AG04450 (cell line): ENCODE measurements around the gene ABTB2. TPM values are rescaled to one million over a fixed set of nuclear protein-coding genes. Genes with fewer than 3 reads are reported as not detected.

Source experiments
- CTCF ChIA-PET: fragments of 300-600, 350-600 bp; formaldehyde crosslinking; extraction: SDS; loops from one replicate; lab custom pipeline; 2022; ENCODE audit warnings: antibody characterized with exemption, inconsistent platforms; lab: Charles Lee
- POLR2A ChIA-PET: fragments of 350-600 bp; formaldehyde crosslinking; extraction: SDS; loops from one replicate; lab custom pipeline; 2021; ENCODE audit warnings: antibody characterized with exemption, inconsistent platforms; lab: Yijun Ruan, JAX
- DNase-seq: peaks from one replicate; pipeline ENCODE4 v3.0.0-alpha.2; 2011; ENCODE audit warnings: low read depth, low spot score
- H3K27ac ChIP-seq: one replicate; pipeline ENCODE4 v1.5.1; 2012; ENCODE audit warnings: low read depth, low read length, control low read depth
- H3K27me3 ChIP-seq: one replicate; pipeline ENCODE4 v1.6.0; 2012; ENCODE audit warnings: low read length; ENCODE audit not compliant: control insufficient read depth, insufficient read depth
- H3K4me3 ChIP-seq: 2 replicates; pipeline ENCODE4 v1.5.1; 2011; ENCODE audit warnings: mild to moderate bottlenecking, low read depth, low read length, control low read depth
- H3K9me3 ChIP-seq: 2 replicates; pipeline ENCODE4 v1.5.1; 2012; ENCODE audit warnings: low read length; ENCODE audit not compliant: control insufficient read depth, insufficient read depth
- polyA plus RNA-seq: library from polyadenylated mRNA; depleted of rRNA; stranded (reverse); fragments of >200 nt; gene quantifications from 2 replicates; pipeline ENCODE4 v1.2.3, GENCODE V29; 2011
- TF ChIP-seq, protein P1 (sequence below): IDR thresholded peaks from 2 replicates; pipeline ENCODE4 v1.5.1; 2011; ENCODE audit warnings: low read depth, low read length, control low read depth, inconsistent platforms

Gene ABTB2
- polyA plus RNA-seq, 1 experiment: 0.43 TPM

DNA sequence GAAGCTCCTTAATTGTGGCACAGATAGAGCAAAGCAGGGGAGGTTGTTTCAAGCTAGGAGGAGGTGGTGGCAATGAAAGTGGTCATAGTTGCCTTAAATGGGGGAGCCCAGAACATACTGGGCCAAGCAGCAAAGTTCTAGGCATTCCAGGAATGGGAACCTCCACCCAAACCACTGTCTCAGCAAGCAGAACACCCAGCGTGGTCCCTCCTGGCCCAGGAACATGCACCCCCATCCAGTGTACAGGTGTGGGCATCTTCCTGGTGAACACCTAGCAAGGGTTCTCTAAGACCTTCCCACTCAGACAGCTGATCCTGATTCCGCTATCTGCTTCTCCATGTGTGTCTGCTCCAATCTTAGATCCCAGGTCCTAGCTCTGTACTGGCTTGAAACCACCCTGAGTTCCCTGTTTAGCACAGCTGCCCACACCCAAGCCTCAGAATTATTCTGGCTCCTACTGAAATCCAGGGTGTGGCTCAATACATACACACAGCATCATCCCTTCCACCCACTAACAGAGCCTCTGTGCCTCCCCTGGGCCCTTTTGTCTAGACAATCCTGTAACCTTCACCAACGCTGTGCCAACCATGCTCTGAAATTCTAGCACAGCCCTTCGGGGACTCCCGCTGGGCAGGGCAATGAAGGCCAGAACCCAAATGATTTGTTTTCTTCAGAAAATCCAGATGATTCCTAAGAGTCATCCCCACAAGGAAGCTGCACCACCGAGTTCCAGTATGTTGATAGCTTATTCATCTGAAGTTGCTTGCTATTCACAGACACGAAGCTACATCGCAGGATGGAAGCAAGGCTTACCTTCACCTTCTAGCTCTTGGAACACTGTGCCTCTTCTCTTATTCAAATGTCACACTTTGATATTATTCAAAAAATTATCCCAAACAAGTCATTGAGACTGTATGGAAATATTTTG, 76.6 kb downstream of the ABTB2 start:
- CTCF ChIA-PET: no interaction called here
- no peak overlapping the region for H3K27ac ChIP-seq
- POLR2A ChIA-PET: interaction anchor here (0.5 kb wide), 1 partner anchor 25 kb away, joined by 3 read pairs; no protein-coding TSS in a partner anchor
- no peak for DNase-seq
- peaks cover 10% of the 10 kb centered on the region for H3K27me3 ChIP-seq
- TF ChIP-seq, protein P1, sequence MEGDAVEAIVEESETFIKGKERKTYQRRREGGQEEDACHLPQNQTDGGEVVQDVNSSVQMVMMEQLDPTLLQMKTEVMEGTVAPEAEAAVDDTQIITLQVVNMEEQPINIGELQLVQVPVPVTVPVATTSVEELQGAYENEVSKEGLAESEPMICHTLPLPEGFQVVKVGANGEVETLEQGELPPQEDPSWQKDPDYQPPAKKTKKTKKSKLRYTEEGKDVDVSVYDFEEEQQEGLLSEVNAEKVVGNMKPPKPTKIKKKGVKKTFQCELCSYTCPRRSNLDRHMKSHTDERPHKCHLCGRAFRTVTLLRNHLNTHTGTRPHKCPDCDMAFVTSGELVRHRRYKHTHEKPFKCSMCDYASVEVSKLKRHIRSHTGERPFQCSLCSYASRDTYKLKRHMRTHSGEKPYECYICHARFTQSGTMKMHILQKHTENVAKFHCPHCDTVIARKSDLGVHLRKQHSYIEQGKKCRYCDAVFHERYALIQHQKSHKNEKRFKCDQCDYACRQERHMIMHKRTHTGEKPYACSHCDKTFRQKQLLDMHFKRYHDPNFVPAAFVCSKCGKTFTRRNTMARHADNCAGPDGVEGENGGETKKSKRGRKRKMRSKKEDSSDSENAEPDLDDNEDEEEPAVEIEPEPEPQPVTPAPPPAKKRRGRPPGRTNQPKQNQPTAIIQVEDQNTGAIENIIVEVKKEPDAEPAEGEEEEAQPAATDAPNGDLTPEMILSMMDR: no peak
- no peaks in the 10 kb centered on the region for H3K9me3 ChIP-seq
- no peak overlapping the region for H3K4me3 ChIP-seq

DNA sequence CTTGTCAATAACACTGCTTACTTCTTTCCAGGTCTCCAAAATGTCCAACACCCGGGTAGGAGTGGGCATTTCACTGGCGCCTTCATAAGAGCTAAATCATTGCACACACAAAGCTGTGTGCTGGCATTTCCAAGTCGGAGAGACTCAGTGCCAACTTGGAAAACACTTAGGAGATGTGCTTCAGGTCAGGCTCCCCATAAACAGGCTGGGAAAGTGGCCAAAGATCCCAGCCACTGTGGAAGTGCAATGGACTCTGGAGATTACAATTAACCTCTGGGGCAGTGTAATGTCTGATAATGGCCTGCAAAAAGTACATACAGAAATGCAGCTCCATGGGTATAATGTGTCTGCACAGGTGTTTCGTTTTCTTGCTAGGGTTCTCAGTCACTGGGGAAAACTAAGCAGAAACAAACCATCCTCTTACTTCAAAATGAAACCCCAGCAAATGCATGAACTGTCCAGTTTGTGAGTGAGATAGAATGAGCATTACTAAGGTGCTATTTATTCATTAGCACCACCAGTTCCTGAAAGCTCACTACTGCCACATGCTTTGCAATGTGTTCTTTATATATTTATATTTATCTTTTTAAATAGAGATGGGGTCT, 79.0 kb downstream of the ABTB2 start:
- POLR2A ChIA-PET: no interaction called here
- TF ChIP-seq, protein P1: no peak
- no peak for DNase-seq
- Histone ChIP-seq H3K27ac (no peak overlapping the region), H3K4me3 (no peak overlapping the region), H3K27me3 (peaks cover 9% of the 10 kb centered on the region), H3K9me3 (no peaks in the 10 kb centered on the region)
- CTCF ChIA-PET: no interaction called here

DNA sequence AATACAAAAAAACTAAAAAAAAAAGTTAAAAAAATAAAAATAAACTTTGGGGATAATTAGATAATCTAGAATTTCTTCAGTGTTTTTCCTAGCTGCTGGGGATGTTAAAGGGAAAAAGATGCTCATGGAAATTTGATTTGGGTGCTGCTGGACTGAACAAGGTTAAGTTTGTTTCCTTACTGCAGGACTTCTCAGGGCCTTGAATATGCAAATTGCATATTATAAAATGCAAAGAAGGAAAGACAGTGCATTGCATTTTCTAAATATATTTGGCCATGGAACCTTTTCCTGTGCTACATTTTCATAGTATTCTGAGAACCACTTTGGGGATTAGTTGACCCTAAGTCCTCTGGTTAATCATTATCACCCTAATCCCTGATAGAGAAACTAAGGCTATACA, 79.6 kb downstream of the ABTB2 start:
- TF ChIP-seq, protein P1: no peak
- H3K4me3 ChIP-seq: no peak overlapping the region
- H3K27ac ChIP-seq: no peak overlapping the region
- POLR2A ChIA-PET: no interaction called here
- no peaks in the 10 kb centered on the region for H3K9me3 ChIP-seq
- CTCF ChIA-PET: no interaction called here
- no peak for DNase-seq
- peaks cover 9% of the 10 kb centered on the region for H3K27me3 ChIP-seq

- ChIA-PET CTCF (no interaction called here), POLR2A (no interaction called here)
- TF ChIP-seq, protein P1: no peak
- peaks cover 9% of the 10 kb centered on the region for H3K27me3 ChIP-seq
- H3K27ac ChIP-seq: no peak overlapping the region
- H3K9me3 ChIP-seq: no peaks in the 10 kb centered on the region
- no peak overlapping the region for H3K4me3 ChIP-seq
- DNase-seq: no peak
Measured at GRCh38 chr11:34277171-34277570, 80.6 kb downstream of the ABTB2 start.

DNA sequence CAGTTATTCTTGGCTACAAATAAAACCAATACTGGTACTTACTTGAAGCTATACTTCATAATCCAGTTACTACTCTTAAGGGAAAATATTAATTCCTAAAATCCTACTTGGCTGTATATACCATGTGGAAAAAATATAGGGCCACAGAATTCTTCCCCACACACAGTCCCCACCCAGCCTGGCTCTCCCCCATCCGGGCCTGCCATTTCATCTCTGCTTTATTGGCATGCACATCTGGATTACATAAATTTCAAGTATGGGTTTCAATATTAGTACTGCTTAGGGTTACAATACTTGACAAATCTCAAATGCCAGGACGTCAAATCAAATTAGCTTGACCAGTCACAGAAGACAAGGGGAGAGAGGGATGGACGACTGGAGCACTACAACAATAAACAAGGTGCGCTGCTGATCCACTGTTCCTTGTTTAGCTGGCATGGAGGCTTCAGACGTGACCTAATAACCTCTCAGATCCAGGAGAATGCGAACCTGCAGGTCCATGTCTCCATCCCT, 81.4 kb downstream of the ABTB2 start:
- Histone ChIP-seq H3K4me3 (no peak overlapping the region), H3K27ac (no peak overlapping the region)

More for the DNA sequence above, 81.4 kb downstream of the ABTB2 start:
- CTCF ChIA-PET: no interaction called here
- H3K9me3 ChIP-seq: no peaks in the 10 kb centered on the region
- DNase-seq: no peak
- TF ChIP-seq, protein P1: no peak
- POLR2A ChIA-PET: no interaction called here
- peaks cover 9% of the 10 kb centered on the region for H3K27me3 ChIP-seq
